ENCODE results near the gene GNMT. TPM values are rescaled to one million over a fixed set of nuclear protein-coding genes. Genes with fewer than 3 reads are reported as not detected.
A peak's percentile ranks its signal among the peaks of the same experiment; 100 is the strongest.
"Not testable (repeated sequence)": the region's sequence is repeated elsewhere in the genome, so short reads cannot be mapped to it uniquely, and the experiment has no call there.

Gene GNMT
- total and polyA plus RNA-seq, 7 experiments from 2014 or later, result 0.95 to 2.6 (median 1.1) TPM; not detected in 2

- Histone ChIP-seq H3K9me3 (ENCODE audit: control insufficient read depth in 2 of 3, low read length in 3 of 3) (no peaks in the 10 kb centered on the region), H3K4me1 (ENCODE audit: control insufficient read depth in 2 of 2, insufficient read depth in 2 of 2, low read length in 2 of 2) (no peaks in the 10 kb centered on the region), H3K27me3 (ENCODE audit: control insufficient read depth in 2 of 2, insufficient read depth in 2 of 2, low read length in 2 of 2) (no peaks in the 10 kb centered on the region), H3K4me3 (ENCODE audit: low read length) (no peak overlapping the region), H3K36me3 (ENCODE audit: control insufficient read depth in 2 of 3, insufficient read depth in 3 of 3, low read length in 3 of 3) (peaks cover 13 to 82% (median 17%) of the 10 kb centered on the region in 3 experiments), H3K27ac (ENCODE audit: low read depth, low read length) (no peak overlapping the region)
- ChIA-PET CTCF (no interaction called here), POLR2A (interaction anchor here (0.7 to 2.0 kb wide), 4 partner anchors 10 to 78 kb away, joined by 3 to 9 read pairs (median 4); partner anchors contain the start of genes CNPY3 and PPP2R5D)
- intact Hi-C loops (cut with micrococcal nuclease), result no loop called here
- H3K9me3 Mint-ChIP-seq, result no peaks in the 10 kb centered on the region
- DNase-seq (no peak), ATAC-seq (no peak)
- H3K27me3 Mint-ChIP-seq, result no peaks in the 10 kb centered on the region
- peaks cover 7 to 36% (median 11%) of the 10 kb centered on the region in 5 donors for H3K36me3 Mint-ChIP-seq
- H3K4me1 Mint-ChIP-seq, result peaks cover 0 to 23% (median 15%) of the 10 kb centered on the region in 7 donors
- H3K4me3 Mint-ChIP-seq, result peak overlapping the region in 1 of 10 donors; percentile 42
- peak overlapping the region in 1 of 9 donors; percentile 45 for H3K27ac Mint-ChIP-seq
Observed at GRCh38 chr6:42939810-42940167, 20.8 kb upstream of the GNMT start.

GRCh38 chr6:42940493-42941045 is 20.0 kb upstream of the GNMT start:
- no peak overlapping the region for H3K4me3 ChIP-seq (ENCODE audit: low read length)
- H3K36me3 ChIP-seq (ENCODE audit: control insufficient read depth in 2 of 3, insufficient read depth in 3 of 3, low read length in 3 of 3), result peaks cover 9 to 74% (median 17%) of the 10 kb centered on the region in 3 experiments
- H3K27me3 ChIP-seq (ENCODE audit: control insufficient read depth in 2 of 2, insufficient read depth in 2 of 2, low read length in 2 of 2), result no peaks in the 10 kb centered on the region
- no peak overlapping the region for H3K27ac ChIP-seq (ENCODE audit: low read depth, low read length)
- Mint-ChIP-seq H3K4me3 (no peak overlapping the region), H3K27me3 (no peaks in the 10 kb centered on the region), H3K36me3 (peaks cover 7 to 32% (median 11%) of the 10 kb centered on the region in 5 donors), H3K4me1 (peaks cover 0 to 18% (median 11%) of the 10 kb centered on the region in 7 donors), H3K9me3 (no peaks in the 10 kb centered on the region), H3K27ac (peak overlapping the region in 3 of 9 donors; percentile 66 to 72 (median 72))
- H3K4me1 ChIP-seq (ENCODE audit: control insufficient read depth in 2 of 2, insufficient read depth in 2 of 2, low read length in 2 of 2), result no peaks in the 10 kb centered on the region
- intact Hi-C loops (cut with micrococcal nuclease), result no loop called here
- ChIA-PET POLR2A (interaction anchor here (1.4 to 2.0 kb wide), 2 partner anchors 11 to 44 kb away, joined by 3 to 9 read pairs; partner anchors contain the start of genes CNPY3 and PPP2R5D), CTCF (no interaction called here)
- H3K9me3 ChIP-seq (ENCODE audit: control insufficient read depth in 2 of 3, low read length in 3 of 3), result no peaks in the 10 kb centered on the region
- DNase-seq, result no peak
- ATAC-seq, result no peak

- H3K4me3 ChIP-seq (ENCODE audit: low read length); ATAC-seq; H3K27me3 ChIP-seq (ENCODE audit: control insufficient read depth in 2 of 2, insufficient read depth in 2 of 2, low read length in 2 of 2); H3K27me3 Mint-ChIP-seq; H3K9me3 Mint-ChIP-seq; CTCF ChIA-PET; H3K27ac ChIP-seq (ENCODE audit: low read depth, low read length); H3K4me1 ChIP-seq (ENCODE audit: control insufficient read depth in 2 of 2, insufficient read depth in 2 of 2, low read length in 2 of 2); H3K4me3 Mint-ChIP-seq; DNase-seq; intact Hi-C loops (cut with micrococcal nuclease); H3K9me3 ChIP-seq (ENCODE audit: control insufficient read depth in 2 of 3, low read length in 3 of 3): not testable (repeated sequence)
- Mint-ChIP-seq H3K4me1 (peaks cover 0 to 11% (median 7%) of the 10 kb centered on the region in 7 donors), H3K36me3 (peaks cover 3 to 25% (median 10%) of the 10 kb centered on the region in 5 donors), H3K27ac (peak overlapping the region in 4 of 9 donors; percentile 56 to 72 (median 66))
- H3K36me3 ChIP-seq (ENCODE audit: control insufficient read depth in 2 of 3, insufficient read depth in 3 of 3, low read length in 3 of 3), result peaks cover 6 to 73% (median 17%) of the 10 kb centered on the region in 3 experiments
- POLR2A ChIA-PET, result interaction anchor here (2.0 kb wide), 1 partner anchor 12 kb away, joined by 9 read pairs; the partner anchor contains the start of gene CNPY3
Observed at GRCh38 chr6:42941356-42941755, 19.2 kb upstream of the GNMT start.

GRCh38 chr6:42942444-42942843 is 18.1 kb upstream of the GNMT start:
- Histone ChIP-seq H3K36me3 (ENCODE audit: control insufficient read depth in 2 of 3, insufficient read depth in 3 of 3, low read length in 3 of 3) (peaks cover 6 to 64% (median 13%) of the 10 kb centered on the region in 3 experiments), H3K4me1 (ENCODE audit: control insufficient read depth in 2 of 2, insufficient read depth in 2 of 2, low read length in 2 of 2) (no peaks in the 10 kb centered on the region), H3K4me3 (ENCODE audit: low read length) (no peak overlapping the region), H3K27me3 (ENCODE audit: control insufficient read depth in 2 of 2, insufficient read depth in 2 of 2, low read length in 2 of 2) (no peaks in the 10 kb centered on the region), H3K9me3 (ENCODE audit: control insufficient read depth in 2 of 3, low read length in 3 of 3) (no peaks in the 10 kb centered on the region), H3K27ac (ENCODE audit: low read depth, low read length) (no peak overlapping the region)
- peaks cover 0 to 8% (median 4%) of the 10 kb centered on the region in 7 donors for H3K4me1 Mint-ChIP-seq
- ChIA-PET CTCF (no interaction called here), POLR2A (interaction anchor here (5.3 kb wide), 1 partner anchor 13 kb away, joined by 23 read pairs; the partner anchor contains the start of gene CNPY3)
- intact Hi-C loops (cut with micrococcal nuclease), result no loop called here
- no peak overlapping the region for H3K4me3 Mint-ChIP-seq
- H3K36me3 Mint-ChIP-seq, result peaks cover 3 to 17% (median 10%) of the 10 kb centered on the region in 5 donors
- H3K27me3 Mint-ChIP-seq, result no peaks in the 10 kb centered on the region
- H3K9me3 Mint-ChIP-seq, result no peaks in the 10 kb centered on the region
- no peak for DNase-seq
- no peak for ATAC-seq
- no peak overlapping the region for H3K27ac Mint-ChIP-seq

GRCh38 chr6:42947950-42948349 is 12.6 kb upstream of the GNMT start:
- ChIA-PET POLR2A (interaction anchor here (0.6 to 5.3 kb wide), 3 partner anchors 18 to 63 kb away, joined by 3 to 23 read pairs (median 4); partner anchors contain the start of gene CNPY3), CTCF (no interaction called here)
- Mint-ChIP-seq H3K36me3 (peaks cover 0 to 8% (median 2%) of the 10 kb centered on the region in 5 donors), H3K4me1 (peaks cover 0 to 3% (median 0%) of the 10 kb centered on the region in 7 donors), H3K27me3 (no peaks in the 10 kb centered on the region), H3K4me3 (no peak overlapping the region), H3K9me3 (no peaks in the 10 kb centered on the region), H3K27ac (peak overlapping the region in 2 of 9 donors; percentile 36 to 41)
- Histone ChIP-seq H3K27me3 (ENCODE audit: control insufficient read depth in 2 of 2, insufficient read depth in 2 of 2, low read length in 2 of 2) (no peaks in the 10 kb centered on the region), H3K4me1 (ENCODE audit: control insufficient read depth in 2 of 2, insufficient read depth in 2 of 2, low read length in 2 of 2) (no peaks in the 10 kb centered on the region), H3K36me3 (ENCODE audit: control insufficient read depth in 2 of 3, insufficient read depth in 3 of 3, low read length in 3 of 3) (peaks cover 0 to 29% (median 0%) of the 10 kb centered on the region in 3 experiments), H3K4me3 (ENCODE audit: low read length) (no peak overlapping the region), H3K27ac (ENCODE audit: low read depth, low read length) (no peak overlapping the region), H3K9me3 (ENCODE audit: control insufficient read depth in 2 of 3, low read length in 3 of 3) (no peaks in the 10 kb centered on the region)
- DNase-seq, result no peak
- intact Hi-C loops (cut with micrococcal nuclease), result no loop called here
- no peak for ATAC-seq

- intact Hi-C loops (cut with micrococcal nuclease), result no loop called here
- H3K27ac Mint-ChIP-seq, result no peak overlapping the region
- Histone ChIP-seq H3K36me3 (ENCODE audit: control insufficient read depth in 2 of 3, insufficient read depth in 3 of 3, low read length in 3 of 3) (peaks cover 0 to 11% (median 0%) of the 10 kb centered on the region in 3 experiments), H3K9me3 (ENCODE audit: control insufficient read depth in 2 of 3, low read length in 3 of 3) (no peaks in the 10 kb centered on the region), H3K4me1 (ENCODE audit: control insufficient read depth in 2 of 2, insufficient read depth in 2 of 2, low read length in 2 of 2) (no peaks in the 10 kb centered on the region), H3K27ac (ENCODE audit: low read depth, low read length) (no peak overlapping the region), H3K4me3 (ENCODE audit: low read length) (no peak overlapping the region), H3K27me3 (ENCODE audit: control insufficient read depth in 2 of 2, insufficient read depth in 2 of 2, low read length in 2 of 2) (no peaks in the 10 kb centered on the region)
- POLR2A ChIA-PET, result interaction anchor here (1.8 kb wide), 1 partner anchor 27 kb away, joined by 9 read pairs; the partner anchor contains the start of gene PEX6
- DNase-seq, result no peak
- peaks cover 0 to 4% (median 0%) of the 10 kb centered on the region in 5 donors for H3K36me3 Mint-ChIP-seq
- no peaks in the 10 kb centered on the region for H3K9me3 Mint-ChIP-seq
- CTCF ChIA-PET, result no interaction called here
- H3K4me3 Mint-ChIP-seq, result no peak overlapping the region
- H3K27me3 Mint-ChIP-seq, result no peaks in the 10 kb centered on the region
- peaks cover 0 to 3% (median 0%) of the 10 kb centered on the region in 7 donors for H3K4me1 Mint-ChIP-seq
- ATAC-seq, result no peak
Observed at GRCh38 chr6:42952389-42952788, 8.2 kb upstream of the GNMT start.

GRCh38 chr6:42954405-42954804 is 6.1 kb upstream of the GNMT start:
- ATAC-seq; H3K27me3 Mint-ChIP-seq; H3K36me3 ChIP-seq (ENCODE audit: control insufficient read depth in 2 of 3, insufficient read depth in 3 of 3, low read length in 3 of 3); CTCF ChIA-PET; H3K27ac Mint-ChIP-seq; H3K27ac ChIP-seq (ENCODE audit: low read depth, low read length); H3K4me1 ChIP-seq (ENCODE audit: control insufficient read depth in 2 of 2, insufficient read depth in 2 of 2, low read length in 2 of 2); POLR2A ChIA-PET; H3K27me3 ChIP-seq (ENCODE audit: control insufficient read depth in 2 of 2, insufficient read depth in 2 of 2, low read length in 2 of 2); DNase-seq; H3K4me3 Mint-ChIP-seq; H3K9me3 ChIP-seq (ENCODE audit: control insufficient read depth in 2 of 3, low read length in 3 of 3); H3K4me3 ChIP-seq (ENCODE audit: low read length); H3K9me3 Mint-ChIP-seq; H3K4me1 Mint-ChIP-seq; intact Hi-C loops (cut with micrococcal nuclease); H3K36me3 Mint-ChIP-seq: not testable (repeated sequence)
